Measurements from ENCODE around the gene ZBTB16. TPM values are rescaled to one million over a fixed set of nuclear protein-coding genes. Genes with fewer than 3 reads are reported as not detected.

ZBTB16 gene
- polyA plus RNA-seq, 1 donor (not counting 4 experiments of a cell fraction or from before 2014, with no cell fraction given) = 0.18 TPM

DNA sequence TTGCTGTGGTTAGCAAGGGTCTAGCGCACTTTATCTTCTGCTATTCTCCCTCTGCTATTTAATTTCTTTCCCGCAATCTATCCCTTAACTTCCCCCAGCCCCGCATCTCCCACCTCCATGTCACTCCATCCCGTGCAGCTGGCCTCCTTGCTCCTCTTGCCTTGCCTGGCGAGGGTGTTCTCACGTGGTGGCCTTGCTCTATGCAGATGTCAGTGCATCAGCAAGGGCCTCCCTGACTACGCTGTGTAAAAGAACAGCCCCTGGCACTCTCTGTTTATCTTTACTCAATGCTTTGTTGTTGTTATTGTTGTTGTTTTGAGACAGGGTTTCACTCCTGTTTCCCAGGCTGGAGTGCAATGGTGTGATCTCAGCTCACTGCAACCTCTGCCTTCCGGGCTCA lies 122.2 kb downstream of the ZBTB16 start:
- Histone ChIP-seq H3K27ac (ENCODE audit: control insufficient read depth, insufficient read depth, low read length) (no peak overlapping the region), H3K27me3 (ENCODE audit: control insufficient read depth, extremely low read depth, insufficient read depth, low read length) (peaks cover 70% of the 10 kb centered on the region), H2AFZ (ENCODE audit: control insufficient read depth, low read length) (no peak overlapping the region), H3K9me1 (ENCODE audit: control insufficient read depth, extremely low read depth, insufficient read depth, low read length) (no peaks in the 10 kb centered on the region), H3K79me2 (ENCODE audit: control insufficient read depth, insufficient read depth, low read length) (no peaks in the 10 kb centered on the region), H4K20me1 (ENCODE audit: control insufficient read depth, extremely low read depth, insufficient read depth, low read length) (no peaks in the 10 kb centered on the region), H3K4me1 (ENCODE audit: control insufficient read depth, extremely low read depth, insufficient read depth, low read length) (no peaks in the 10 kb centered on the region), H3K4me2 (ENCODE audit: control insufficient read depth, extremely low read depth, insufficient read depth, low read depth, low read length) (no peak overlapping the region), H3K4me3 (ENCODE audit: control insufficient read depth in 2 of 3, extremely low read depth in 1 of 3, insufficient read depth in 2 of 3, low read depth in 1 of 3, low read length in 3 of 3) (no peak overlapping the region), H3K9ac (ENCODE audit: control insufficient read depth, extremely low read depth, insufficient read depth, low read length) (no peak overlapping the region), H3K9me3 (ENCODE audit: control insufficient read depth, low read depth, low read length) (no peaks in the 10 kb centered on the region), H3K36me3 (ENCODE audit: control insufficient read depth in 2 of 2, extremely low read depth in 1 of 2, insufficient read depth in 2 of 2, low read length in 2 of 2) (no peaks in the 10 kb centered on the region)
- no peak for FAIRE-seq
- no peak for DNase-seq (ENCODE audit: low read depth, low spot score)
- dilution Hi-C loops (cut with MboI; ENCODE audit: extremely low pct_ligation_motif_present, low sequenced_read_pairs) = no loop called here
- no peak for TF ChIP-seq EZH2 (IDR thresholded peaks at IDR 0.05; ENCODE audit: low read length)

DNA sequence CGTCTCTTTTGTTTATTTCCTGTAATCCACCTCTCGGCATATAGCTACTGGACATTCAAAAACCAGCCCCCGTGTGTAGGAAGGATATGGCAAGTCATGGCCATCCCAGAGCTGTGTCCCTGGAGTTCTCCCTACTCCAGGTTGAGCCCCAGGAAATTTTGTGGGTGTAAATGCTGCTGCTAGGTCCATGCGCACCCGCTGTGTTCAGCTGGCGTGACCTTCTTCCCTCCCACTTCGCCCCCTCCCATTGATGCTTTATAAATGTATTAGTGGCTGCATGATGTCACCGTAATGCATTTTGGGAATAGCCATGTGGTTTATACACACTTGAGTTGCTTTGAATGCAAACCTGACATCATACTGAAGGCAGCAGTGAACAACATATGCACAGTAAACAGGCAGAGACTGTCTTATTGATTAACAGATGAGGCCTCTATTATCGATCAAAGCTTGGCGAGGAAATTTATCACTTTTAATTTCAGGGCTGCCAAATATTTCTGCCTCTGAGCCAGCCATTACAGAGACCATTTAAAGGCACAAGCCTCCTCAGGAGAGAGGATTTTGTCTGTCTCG lies 123.0 kb downstream of the ZBTB16 start:
- Histone ChIP-seq H3K4me3 (ENCODE audit: control insufficient read depth in 2 of 3, extremely low read depth in 1 of 3, insufficient read depth in 2 of 3, low read depth in 1 of 3, low read length in 3 of 3) (no peak overlapping the region), H3K27me3 (ENCODE audit: control insufficient read depth, extremely low read depth, insufficient read depth, low read length) (peaks cover 63% of the 10 kb centered on the region), H3K4me1 (ENCODE audit: control insufficient read depth, extremely low read depth, insufficient read depth, low read length) (no peaks in the 10 kb centered on the region), H4K20me1 (ENCODE audit: control insufficient read depth, extremely low read depth, insufficient read depth, low read length) (no peaks in the 10 kb centered on the region), H3K79me2 (ENCODE audit: control insufficient read depth, insufficient read depth, low read length) (no peaks in the 10 kb centered on the region), H3K27ac (ENCODE audit: control insufficient read depth, insufficient read depth, low read length) (no peak overlapping the region), H3K9me3 (ENCODE audit: control insufficient read depth, low read depth, low read length) (no peaks in the 10 kb centered on the region), H3K9ac (ENCODE audit: control insufficient read depth, extremely low read depth, insufficient read depth, low read length) (no peak overlapping the region), H3K9me1 (ENCODE audit: control insufficient read depth, extremely low read depth, insufficient read depth, low read length) (no peaks in the 10 kb centered on the region), H2AFZ (ENCODE audit: control insufficient read depth, low read length) (no peak overlapping the region), H3K36me3 (ENCODE audit: control insufficient read depth in 2 of 2, extremely low read depth in 1 of 2, insufficient read depth in 2 of 2, low read length in 2 of 2) (no peaks in the 10 kb centered on the region), H3K4me2 (ENCODE audit: control insufficient read depth, extremely low read depth, insufficient read depth, low read depth, low read length) (no peak overlapping the region)
- FAIRE-seq (no peak), DNase-seq (ENCODE audit: low read depth, low spot score) (no peak)
- TF ChIP-seq, protein P1, sequence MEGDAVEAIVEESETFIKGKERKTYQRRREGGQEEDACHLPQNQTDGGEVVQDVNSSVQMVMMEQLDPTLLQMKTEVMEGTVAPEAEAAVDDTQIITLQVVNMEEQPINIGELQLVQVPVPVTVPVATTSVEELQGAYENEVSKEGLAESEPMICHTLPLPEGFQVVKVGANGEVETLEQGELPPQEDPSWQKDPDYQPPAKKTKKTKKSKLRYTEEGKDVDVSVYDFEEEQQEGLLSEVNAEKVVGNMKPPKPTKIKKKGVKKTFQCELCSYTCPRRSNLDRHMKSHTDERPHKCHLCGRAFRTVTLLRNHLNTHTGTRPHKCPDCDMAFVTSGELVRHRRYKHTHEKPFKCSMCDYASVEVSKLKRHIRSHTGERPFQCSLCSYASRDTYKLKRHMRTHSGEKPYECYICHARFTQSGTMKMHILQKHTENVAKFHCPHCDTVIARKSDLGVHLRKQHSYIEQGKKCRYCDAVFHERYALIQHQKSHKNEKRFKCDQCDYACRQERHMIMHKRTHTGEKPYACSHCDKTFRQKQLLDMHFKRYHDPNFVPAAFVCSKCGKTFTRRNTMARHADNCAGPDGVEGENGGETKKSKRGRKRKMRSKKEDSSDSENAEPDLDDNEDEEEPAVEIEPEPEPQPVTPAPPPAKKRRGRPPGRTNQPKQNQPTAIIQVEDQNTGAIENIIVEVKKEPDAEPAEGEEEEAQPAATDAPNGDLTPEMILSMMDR (optimal IDR thresholded peaks at IDR 0.05 in 1 of 3, IDR thresholded peaks at IDR 0.05 in 1 of 3, conservative IDR thresholded peaks at IDR 0.05 in 1 of 3; ENCODE audit: extremely low read depth in 1 of 3, insufficient read depth in 2 of 3, low read length in 3 of 3) = no peak
- TF ChIP-seq EZH2 (IDR thresholded peaks at IDR 0.05; ENCODE audit: low read length) = no peak
- dilution Hi-C loops (cut with MboI; ENCODE audit: extremely low pct_ligation_motif_present, low sequenced_read_pairs) = no loop called here

DNA sequence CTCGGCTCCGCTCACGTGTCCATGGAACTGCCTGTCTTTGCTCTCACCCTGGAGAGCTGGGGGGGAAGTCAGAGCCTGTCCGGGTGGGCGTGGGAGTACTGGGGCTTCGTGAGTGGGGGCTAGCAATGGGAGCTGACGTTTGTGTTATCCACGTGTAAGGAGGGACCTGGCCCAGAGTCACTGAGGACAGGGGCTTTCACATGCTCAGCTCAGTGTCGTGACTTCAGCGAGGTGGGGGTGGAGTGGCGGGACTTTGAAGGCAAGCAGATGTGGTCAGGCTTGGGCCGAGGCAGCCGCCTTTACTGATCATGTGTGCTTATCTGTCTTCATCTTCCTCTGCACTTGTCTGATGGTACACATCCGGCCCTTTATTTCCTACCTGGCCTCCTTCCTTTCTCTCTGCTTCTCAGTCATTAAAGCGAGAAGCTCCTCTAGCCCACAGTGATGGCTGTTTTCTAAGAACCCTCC lies 123.6 kb downstream of the ZBTB16 start:
- no peaks in the 10 kb centered on the region for H3K9me1 ChIP-seq (ENCODE audit: control insufficient read depth, extremely low read depth, insufficient read depth, low read length)
- H3K27ac ChIP-seq (ENCODE audit: control insufficient read depth, insufficient read depth, low read length) = no peak overlapping the region
- TF ChIP-seq, protein P1 (optimal IDR thresholded peaks at IDR 0.05 in 1 of 3, IDR thresholded peaks at IDR 0.05 in 1 of 3, conservative IDR thresholded peaks at IDR 0.05 in 1 of 3; ENCODE audit: extremely low read depth in 1 of 3, insufficient read depth in 2 of 3, low read length in 3 of 3) = no peak
- TF ChIP-seq EZH2 (IDR thresholded peaks at IDR 0.05; ENCODE audit: low read length) = no peak
- peaks cover 57% of the 10 kb centered on the region for H3K27me3 ChIP-seq (ENCODE audit: control insufficient read depth, extremely low read depth, insufficient read depth, low read length)
- H4K20me1 ChIP-seq (ENCODE audit: control insufficient read depth, extremely low read depth, insufficient read depth, low read length) = no peaks in the 10 kb centered on the region
- no peaks in the 10 kb centered on the region for H3K36me3 ChIP-seq (ENCODE audit: control insufficient read depth in 2 of 2, extremely low read depth in 1 of 2, insufficient read depth in 2 of 2, low read length in 2 of 2)
- H3K79me2 ChIP-seq (ENCODE audit: control insufficient read depth, insufficient read depth, low read length) = no peaks in the 10 kb centered on the region
- no peak overlapping the region for H3K9ac ChIP-seq (ENCODE audit: control insufficient read depth, extremely low read depth, insufficient read depth, low read length)
- H3K4me2 ChIP-seq (ENCODE audit: control insufficient read depth, extremely low read depth, insufficient read depth, low read depth, low read length) = no peak overlapping the region
- no peak for FAIRE-seq
- H3K4me1 ChIP-seq (ENCODE audit: control insufficient read depth, extremely low read depth, insufficient read depth, low read length) = no peaks in the 10 kb centered on the region
- no peak overlapping the region for H2AFZ ChIP-seq (ENCODE audit: control insufficient read depth, low read length)
- dilution Hi-C loops (cut with MboI; ENCODE audit: extremely low pct_ligation_motif_present, low sequenced_read_pairs) = no loop called here
- H3K4me3 ChIP-seq (ENCODE audit: control insufficient read depth in 2 of 3, extremely low read depth in 1 of 3, insufficient read depth in 2 of 3, low read depth in 1 of 3, low read length in 3 of 3) = no peak overlapping the region
- DNase-seq (ENCODE audit: low read depth, low spot score) = no peak
- H3K9me3 ChIP-seq (ENCODE audit: control insufficient read depth, low read depth, low read length) = no peaks in the 10 kb centered on the region
